Nephron progenitor cell (in vitro differentiated cells): ENCODE results near the gene INKA2.

Source experiments
- DNase-seq: peaks from one replicate; pipeline ENCODE4 v3.0.0; 2021
- H3K27ac Mint-ChIP-seq: 2 replicates; pipeline ENCODE4 v1.8.0; 2021; ENCODE audit warnings: mild to moderate bottlenecking, moderate library complexity, mixed read lengths
- H3K27me3 Mint-ChIP-seq: 2 replicates; pipeline ENCODE4 v1.8.0; 2021; ENCODE audit warnings: mild to moderate bottlenecking, low read depth, mixed read lengths; ENCODE audit not compliant: poor library complexity
- H3K36me3 Mint-ChIP-seq: 2 replicates; pipeline ENCODE4 v1.8.0; 2021; ENCODE audit warnings: low read depth, mixed read lengths
- H3K4me1 Mint-ChIP-seq: 2 replicates; pipeline ENCODE4 v1.8.0; 2021; ENCODE audit warnings: mixed read lengths
- H3K4me3 Mint-ChIP-seq: 2 replicates; pipeline ENCODE4 v1.8.0; 2021; ENCODE audit warnings: mild to moderate bottlenecking, moderate library complexity, mixed read lengths
- H3K9me3 Mint-ChIP-seq: 2 replicates; pipeline ENCODE4 v1.8.0; 2021; ENCODE audit warnings: mild to moderate bottlenecking, moderate library complexity, mixed read lengths
- CTCF ChIP-seq: fragments of 200-600 bp; sonication (generic); IDR thresholded peaks from 2 replicates; pipeline ENCODE4 v1.5.0; 2021; ENCODE audit warnings: antibody characterized with exemption

Gene INKA2

GRCh38 chr1:111691886-111692285, 47.3 kb downstream of the INKA2 start:
- Mint-ChIP-seq H3K36me3 (peaks cover 40% of the 10 kb centered on the region), H3K27ac (no peak overlapping the region), H3K4me1 (no peaks in the 10 kb centered on the region), H3K4me3 (no peak overlapping the region), H3K9me3 (peaks cover 26% of the 10 kb centered on the region), H3K27me3 (no peaks in the 10 kb centered on the region)
- TF ChIP-seq CTCF: no peak
- DNase-seq: no peak

GRCh38 chr1:111690306-111690617, 48.9 kb downstream of the INKA2 start:
- Mint-ChIP-seq H3K9me3 (peaks cover 38% of the 10 kb centered on the region), H3K4me1 (no peaks in the 10 kb centered on the region), H3K4me3 (no peak overlapping the region), H3K36me3 (peaks cover 43% of the 10 kb centered on the region), H3K27me3 (no peaks in the 10 kb centered on the region), H3K27ac (peak overlapping the region; percentile 21)
- DNase-seq: no peak
- TF ChIP-seq CTCF: no peak
